HG02623 (cell line): Measurements from ENCODE around the gene CYTH2.
"Not testable (repeated sequence)": the region's sequence is repeated elsewhere in the genome, so short reads cannot be mapped to it uniquely, and the experiment has no call there.

Experiments used
- ATAC-seq: cut with Tn5 transposase; IDR thresholded peaks from one replicate; pipeline ENCODE4 v1.9.1; 2021; ENCODE audit warnings: moderate library complexity; ENCODE audit not compliant: unreplicated experiment

Gene CYTH2

DNA sequence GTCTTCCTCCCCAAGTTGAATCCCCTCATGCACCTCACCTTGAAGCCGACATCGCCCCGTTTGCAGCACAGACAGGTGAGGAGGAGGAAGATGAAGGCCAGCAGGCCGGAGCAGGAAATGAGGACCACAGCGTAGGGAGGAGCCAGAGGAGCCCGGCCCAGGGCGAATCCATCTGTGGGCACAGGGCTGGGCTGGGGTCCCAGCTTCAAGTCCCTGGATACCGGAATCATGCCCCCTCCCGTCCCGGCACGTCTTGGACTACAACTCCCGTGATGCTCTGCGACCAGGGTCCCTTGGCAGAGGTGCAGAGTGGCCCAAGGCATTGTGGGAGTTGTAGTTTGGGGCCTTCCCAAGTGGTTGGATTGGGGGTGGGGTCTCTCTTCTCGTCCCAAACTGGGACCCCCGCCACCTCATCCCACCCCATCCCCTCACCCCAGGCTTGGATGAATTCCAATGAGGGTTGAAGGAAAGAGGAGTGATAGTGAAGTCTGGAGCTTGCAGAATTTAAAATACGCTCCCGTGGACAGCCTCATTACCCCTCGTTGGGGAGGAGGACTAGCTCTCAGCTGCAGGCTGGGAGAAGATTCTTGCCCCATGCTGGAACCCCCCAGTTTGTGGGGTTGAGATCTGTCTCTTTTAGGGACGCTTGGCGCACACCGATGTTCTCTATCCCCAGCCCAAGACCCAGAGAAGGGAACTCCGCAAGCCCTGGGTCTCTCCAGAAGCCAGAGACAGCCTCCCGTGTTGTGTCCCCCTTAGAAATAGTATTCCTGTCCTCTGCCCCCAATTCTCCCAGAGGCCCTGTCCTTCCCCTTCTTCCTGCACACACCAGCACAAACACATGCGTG is 41.5 kb downstream of the CYTH2 start:
- no peak for ATAC-seq

DNA sequence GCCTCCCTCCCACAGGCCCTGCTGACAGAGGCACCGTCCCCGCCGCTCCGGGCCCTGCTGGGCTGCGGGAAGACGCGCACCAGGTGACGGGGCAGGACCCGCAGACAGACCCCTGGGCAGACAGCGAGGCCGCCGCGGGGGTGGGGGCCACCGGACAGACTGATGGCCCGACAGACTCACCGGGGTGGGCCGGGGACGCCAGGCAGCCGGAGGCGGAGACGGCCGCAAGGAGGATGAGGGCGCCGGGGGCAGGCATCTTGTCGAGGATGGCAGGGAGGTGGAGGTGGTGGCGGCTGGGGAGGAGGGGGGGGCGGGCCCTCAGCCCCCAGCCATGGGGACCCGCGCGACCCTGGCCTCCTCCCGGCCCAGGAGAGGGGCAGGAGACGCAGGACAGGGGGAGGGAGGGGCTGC is 42.2 kb downstream of the CYTH2 start:
- no peak for ATAC-seq

DNA sequence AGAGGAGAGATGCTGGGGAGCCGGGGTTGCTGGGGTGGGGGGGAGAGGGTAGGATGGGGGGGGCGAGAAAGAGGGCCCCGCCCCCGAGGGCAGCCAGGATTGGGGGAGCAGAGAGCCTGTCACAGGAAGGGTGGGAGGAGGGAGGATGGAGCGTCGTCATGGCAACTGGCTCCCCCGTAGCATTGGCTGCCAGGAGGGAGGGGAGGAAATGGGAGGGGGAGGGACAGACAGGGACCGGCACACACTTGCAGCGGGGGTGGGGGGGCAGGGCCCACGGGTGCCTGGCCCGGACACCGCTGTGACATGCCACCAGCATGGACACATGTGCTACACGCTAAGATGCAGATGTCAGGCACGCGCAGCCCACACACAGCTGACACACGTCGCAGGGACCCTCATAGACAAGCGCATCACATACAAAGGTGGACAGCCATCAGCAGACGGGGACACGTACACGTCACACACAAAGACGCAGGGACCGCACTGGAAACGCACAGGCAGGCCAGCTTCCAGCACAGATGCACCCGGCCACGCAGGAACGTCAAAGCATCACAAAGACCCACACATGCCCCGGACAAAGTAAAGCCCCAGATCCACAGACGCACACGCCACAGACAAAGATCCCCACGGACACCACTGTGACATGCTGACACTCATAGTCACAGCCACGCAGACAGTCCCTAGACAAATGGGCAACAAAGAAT is 42.8 kb downstream of the CYTH2 start, which contains the start of gene LMTK3:
TSS of gene LMTK3 (minus strand) at position 36 of the 704 bp plus-strand sequence. CDS start 259 bp downstream, outside the sequence.
- ATAC-seq = no peak

DNA sequence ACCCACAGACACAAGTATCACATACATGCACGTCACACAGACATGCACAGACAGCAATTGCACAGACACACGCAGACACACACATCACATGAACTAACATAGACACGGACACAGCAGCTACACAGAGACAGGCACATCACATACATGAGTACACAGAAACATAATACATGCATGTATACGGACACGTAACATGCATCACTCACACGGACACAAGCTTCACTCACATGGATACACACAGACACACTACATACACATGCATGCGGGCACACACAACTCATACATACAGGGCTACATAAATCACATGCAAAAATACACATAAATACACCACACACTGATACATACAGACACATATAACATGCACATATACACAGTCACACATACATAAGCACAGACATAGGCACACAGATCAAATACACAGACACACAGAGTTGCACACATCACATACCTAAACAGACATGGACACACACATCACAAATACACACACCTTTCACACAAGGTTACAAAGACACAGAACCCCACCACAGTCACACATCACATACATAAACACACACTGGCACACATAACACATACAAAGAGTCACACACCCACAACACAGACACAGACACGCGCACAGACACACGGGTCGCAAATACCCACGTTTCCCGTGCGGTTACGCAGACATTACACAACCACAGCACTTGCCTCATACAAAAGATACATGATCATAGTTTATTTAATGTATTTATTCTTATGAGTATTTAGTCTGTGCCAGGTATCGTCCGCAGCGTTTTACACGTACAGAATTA is 43.5 kb downstream of the CYTH2 start:
- ATAC-seq = no peak

DNA sequence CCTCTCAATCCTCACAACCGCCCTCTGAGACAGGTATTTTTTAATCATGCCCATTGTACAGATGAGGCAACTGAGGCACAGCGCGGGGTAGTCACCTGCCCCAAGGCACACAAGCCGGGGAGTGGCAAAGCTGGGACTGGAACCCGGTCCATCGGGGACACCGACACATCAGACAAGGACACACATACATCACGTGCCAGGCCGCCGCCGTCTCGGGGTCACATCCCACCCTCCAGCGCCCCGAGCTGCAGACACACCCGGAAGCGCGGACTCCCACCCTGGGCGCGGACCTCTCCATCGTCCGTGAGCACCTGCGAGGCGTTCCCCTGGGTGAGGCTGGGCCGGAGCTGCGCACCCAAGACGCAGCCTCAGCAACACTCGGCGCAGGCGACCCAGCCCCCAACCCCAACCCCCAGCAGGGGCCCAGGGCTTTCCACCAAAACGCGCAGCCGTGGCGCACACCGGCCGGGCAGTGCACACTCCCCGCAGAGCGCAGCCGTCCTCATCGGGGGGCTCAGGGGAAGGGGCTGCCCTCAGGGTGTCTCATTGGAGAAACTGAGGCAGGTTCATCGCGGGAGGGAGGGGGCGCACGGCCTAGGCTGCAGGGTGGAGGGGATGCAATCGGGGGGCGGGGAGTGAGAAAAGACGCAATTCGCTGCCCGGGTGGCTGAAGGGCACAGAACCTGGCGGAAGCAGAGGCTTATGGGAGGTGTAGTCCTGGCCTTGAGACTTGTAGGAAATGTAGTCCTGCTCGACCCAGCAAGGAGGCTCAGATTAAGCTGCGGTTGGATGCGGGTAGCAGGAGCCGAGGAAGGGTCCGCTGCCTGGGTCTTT is 44.3 kb downstream of the CYTH2 start:
- ATAC-seq = no peak

DNA sequence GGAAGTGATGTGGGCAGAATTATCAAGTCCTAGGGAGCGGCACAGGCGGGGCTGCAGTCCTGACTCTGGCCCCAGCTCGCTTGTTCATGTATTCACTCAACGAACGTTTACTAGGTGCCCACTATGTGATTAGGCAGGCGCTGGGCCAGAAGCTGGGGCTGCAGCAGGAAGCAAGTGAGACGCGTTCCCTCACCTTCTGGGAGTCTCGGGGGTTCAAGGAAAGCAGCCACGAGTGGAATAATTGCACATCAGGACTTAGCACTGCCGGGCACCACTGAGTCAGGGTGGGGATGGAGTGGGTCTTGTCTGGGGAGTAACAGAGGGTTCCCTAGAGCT is 44.9 kb downstream of the CYTH2 start:
- ATAC-seq = no peak

DNA sequence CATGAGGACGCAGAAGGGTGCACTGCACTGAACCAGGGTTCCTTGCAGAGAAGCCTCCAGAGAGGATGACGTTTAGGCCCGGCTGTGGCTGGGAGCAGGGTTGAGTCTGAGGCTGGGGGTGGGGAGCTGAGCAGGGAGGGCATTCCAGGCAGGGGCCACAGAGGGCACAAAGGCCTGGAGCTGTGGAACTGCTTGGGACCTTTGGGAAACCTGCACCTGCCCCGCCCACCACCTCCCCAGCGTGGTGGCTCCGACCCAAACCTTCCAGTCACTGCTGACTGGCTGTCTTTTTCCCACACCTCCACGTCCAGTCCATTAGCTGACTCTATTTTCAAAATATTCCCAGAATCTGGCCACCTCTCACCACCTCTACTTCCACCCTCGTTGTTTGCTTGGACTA is 47.4 kb downstream of the CYTH2 start:
- ATAC-seq = no peak

DNA sequence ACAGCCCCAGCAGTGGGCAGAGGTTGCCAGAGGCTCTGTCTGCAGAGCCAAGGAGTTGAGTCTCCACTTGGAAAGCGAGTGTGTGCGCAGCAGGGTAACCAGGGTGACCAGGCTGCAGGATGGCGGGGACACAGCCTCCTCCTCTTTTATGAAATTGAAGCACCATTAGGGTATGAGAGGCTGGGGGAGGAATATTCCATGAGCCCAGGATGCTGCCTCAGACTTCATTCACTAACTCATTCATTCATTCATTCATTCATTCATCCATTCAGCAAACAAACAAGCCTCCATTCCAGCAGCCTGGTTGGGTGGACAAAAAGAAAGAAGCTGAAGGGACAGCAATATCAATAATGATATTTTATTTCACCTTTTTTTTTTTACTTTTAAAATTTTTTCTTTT is 49.0 kb downstream of the CYTH2 start:
- ATAC-seq = no peak

DNA sequence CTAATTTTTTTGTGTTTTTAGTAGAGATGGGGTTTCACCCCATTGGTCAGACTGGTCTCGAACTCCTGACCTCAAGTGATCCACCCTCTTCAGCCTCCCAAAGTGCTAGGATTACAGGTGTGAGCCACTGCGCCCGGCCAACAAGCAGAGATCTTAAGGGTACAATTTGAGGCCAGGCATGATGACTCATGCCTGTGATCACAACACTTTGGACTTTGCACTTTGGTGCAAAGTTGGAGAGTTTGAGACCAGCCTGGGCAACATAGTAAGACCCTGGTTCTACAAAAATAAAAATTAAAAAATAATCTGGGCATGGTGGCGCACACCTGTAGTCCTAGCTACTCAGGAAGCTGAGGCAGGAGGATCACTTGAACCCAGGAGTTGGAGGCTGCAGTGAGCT is 50.3 kb downstream of the CYTH2 start:
- not testable (repeated sequence) for ATAC-seq

DNA sequence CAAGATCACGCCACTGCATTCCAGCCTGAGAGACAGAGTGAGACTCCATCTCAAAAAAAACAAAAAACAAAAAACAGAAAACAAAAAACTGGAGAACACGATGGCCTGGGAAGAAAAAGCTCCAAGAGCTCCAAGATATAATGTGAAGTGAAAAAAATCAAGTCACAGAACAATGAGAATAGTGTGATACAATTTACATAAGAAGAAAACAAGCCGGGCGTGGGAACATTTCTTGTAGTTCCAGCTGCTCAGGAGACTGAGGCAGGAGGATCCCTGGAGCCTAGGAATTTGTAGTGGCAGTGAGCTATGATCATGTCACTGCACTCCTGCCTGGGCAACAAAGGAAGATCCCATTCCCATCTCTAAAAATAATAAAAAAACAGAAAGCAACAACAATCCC is 51.0 kb downstream of the CYTH2 start:
- ATAC-seq = no peak

DNA sequence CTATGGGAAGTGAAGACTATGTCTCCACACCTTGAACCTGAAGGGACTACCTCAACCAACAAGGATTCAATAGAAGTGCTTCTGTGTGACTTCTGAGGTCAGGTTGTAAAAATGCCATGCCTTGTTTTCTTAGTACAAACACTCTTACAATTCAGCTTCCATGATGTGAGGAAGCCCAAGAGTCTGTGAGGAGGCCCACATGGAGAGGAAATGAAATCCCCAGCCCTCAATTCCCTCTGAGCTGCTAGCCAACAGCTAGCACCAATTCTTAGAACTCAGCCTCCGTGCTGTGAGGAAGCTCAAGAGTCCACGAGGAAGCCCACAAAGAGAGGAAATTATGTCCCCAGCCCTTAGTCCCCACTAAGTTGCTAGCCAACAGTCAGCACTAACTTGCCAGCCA is 55.1 kb downstream of the CYTH2 start:
- ATAC-seq = no peak

DNA sequence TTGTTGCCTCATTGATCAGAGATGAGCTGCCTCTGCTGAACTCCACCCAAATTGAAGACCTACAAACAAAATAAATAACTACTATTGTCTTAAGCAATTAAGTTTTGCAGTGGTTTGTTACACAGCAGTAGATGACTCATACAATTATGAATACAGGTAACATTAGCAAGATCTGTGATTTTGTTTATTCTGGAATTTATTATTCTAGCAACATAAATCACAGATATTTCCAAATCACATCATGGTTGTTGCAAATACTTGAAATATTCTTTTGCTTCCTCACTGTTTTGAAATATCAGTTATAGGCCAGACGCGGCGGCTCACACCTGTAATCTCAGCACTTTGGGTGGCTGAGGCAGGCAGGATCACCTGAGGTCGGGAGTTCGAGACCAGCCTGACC is 55.6 kb downstream of the CYTH2 start:
- ATAC-seq = no peak

DNA sequence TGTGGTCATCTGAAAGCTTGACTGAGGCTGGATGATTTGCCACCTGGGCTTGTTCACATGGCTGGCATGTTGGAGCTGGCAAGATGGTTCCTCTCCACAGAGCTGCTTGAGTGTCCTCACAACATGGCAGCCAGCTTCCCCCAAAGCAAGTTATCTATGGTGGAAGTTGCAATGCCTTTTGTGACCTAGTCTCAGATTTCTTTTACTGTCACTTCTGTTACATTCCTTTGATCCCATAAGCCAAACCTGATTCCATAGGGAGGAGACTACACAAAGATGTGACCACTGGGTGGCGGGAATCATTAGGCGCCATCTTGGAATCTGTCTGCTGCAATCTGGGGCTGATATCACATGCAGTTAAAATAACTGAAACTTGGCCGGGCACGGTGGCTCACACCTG is 60.0 kb downstream of the CYTH2 start:
- no peak for ATAC-seq

DNA sequence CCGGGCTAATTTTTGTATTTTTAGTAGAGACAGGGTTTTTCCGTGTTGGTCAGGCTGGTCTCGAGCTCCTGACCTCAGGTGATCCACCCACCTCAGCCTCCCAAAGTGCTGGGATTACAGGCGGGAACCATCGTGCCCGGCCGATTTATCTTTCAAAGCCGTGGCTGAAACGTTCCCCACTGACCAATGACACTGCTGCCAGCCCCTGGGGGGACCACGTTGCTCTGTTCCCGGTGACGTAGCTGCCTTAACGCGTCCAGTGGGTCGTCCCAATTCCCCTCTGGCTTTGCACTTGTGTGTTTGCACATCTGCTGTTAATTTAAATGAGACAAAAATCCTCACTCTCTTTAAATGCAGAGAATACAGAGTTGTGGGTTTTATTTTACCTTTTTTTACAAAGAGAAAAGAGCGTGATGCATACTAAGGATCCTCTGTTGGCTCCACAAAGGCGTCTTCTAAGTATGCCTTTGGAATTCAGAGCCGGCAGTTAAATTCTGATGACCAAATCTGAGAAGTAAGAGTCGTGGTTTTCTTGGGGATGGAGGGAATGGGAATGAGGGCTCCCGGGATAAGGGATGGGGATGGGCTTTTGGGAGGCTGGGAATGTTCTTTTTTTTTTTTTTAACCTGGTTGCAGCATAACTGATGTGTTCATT is 61.0 kb downstream of the CYTH2 start:
- ATAC-seq = no peak

DNA sequence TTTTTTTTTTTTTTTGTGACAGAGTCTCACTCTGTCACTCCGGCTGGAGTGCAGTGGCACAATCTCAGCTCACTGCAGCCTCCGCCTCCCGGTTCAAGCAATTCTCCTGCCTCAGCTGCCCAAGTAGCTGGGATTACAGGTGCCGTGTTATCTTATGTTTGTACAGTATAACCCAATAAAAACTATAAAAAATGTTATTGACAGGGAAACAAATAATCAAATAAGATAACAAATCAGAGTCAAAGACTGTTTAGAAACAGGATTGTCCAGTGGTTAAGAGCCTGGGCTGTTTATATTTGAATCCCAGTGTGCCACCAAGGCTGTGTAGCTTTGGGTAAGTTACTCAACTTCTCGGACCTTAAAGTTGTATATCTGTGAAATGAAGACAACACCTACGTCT is 61.6 kb downstream of the CYTH2 start:
- no peak for ATAC-seq
